H9 (cell line): ENCODE data around the gene RBMS3. TPM values are rescaled to one million over a fixed set of nuclear protein-coding genes. Genes with fewer than 3 reads are reported as not detected.

ENCODE experiments used
- DNase-seq: peaks from one replicate; pipeline ENCODE4 v3.0.0-alpha.2; 2017
- H2AFZ ChIP-seq: one replicate; pipeline ENCODE4 v1.6.1; 2013; ENCODE audit warnings: mild to moderate bottlenecking, low read length, control low read depth, moderate library complexity
- H2AK5ac ChIP-seq: 2 replicates; pipeline ENCODE4 v1.6.1; 2013; ENCODE audit warnings: low read length, control low read depth, mixed read lengths; ENCODE audit not compliant: insufficient read length
- H2BK120ac ChIP-seq: one replicate; pipeline ENCODE4 v1.6.1; 2013; ENCODE audit warnings: low read depth, mild to moderate bottlenecking, low read length, control low read depth, inconsistent platforms; ENCODE audit not compliant: poor library complexity, severe bottlenecking
- H2BK12ac ChIP-seq: 2 replicates; pipeline ENCODE4 v1.6.1; 2013; ENCODE audit warnings: low read length, control low read depth, mixed read lengths, low read depth; ENCODE audit not compliant: insufficient read length
- H2BK15ac ChIP-seq: 2 replicates; pipeline ENCODE4 v1.6.1; 2013; ENCODE audit warnings: low read depth, low read length, control low read depth
- H2BK20ac ChIP-seq: one replicate; pipeline ENCODE4 v1.6.1; 2013; ENCODE audit warnings: low read depth, mild to moderate bottlenecking, low read length, control low read depth, inconsistent platforms; ENCODE audit not compliant: poor library complexity, severe bottlenecking
- H2BK5ac ChIP-seq: 2 replicates; pipeline ENCODE4 v1.6.1; 2013; ENCODE audit warnings: low read length, control low read depth, mixed read lengths; ENCODE audit not compliant: insufficient read length
- H3K14ac ChIP-seq: 2 replicates; pipeline ENCODE4 v1.6.1; 2013; ENCODE audit warnings: low read length, control low read depth; ENCODE audit not compliant: insufficient read depth
- H3K18ac ChIP-seq: 2 replicates; pipeline ENCODE4 v1.6.1; 2013; ENCODE audit warnings: low read depth, mild to moderate bottlenecking, mixed read lengths, low read length, control low read depth; ENCODE audit not compliant: insufficient read length
- H3K23ac ChIP-seq: 2 replicates; pipeline ENCODE4 v1.6.1; 2013; ENCODE audit warnings: low read length, control low read depth, mixed read lengths, low read depth; ENCODE audit not compliant: insufficient read length
- H3K23me2 ChIP-seq: 2 replicates; pipeline ENCODE4 v1.6.1; 2013; ENCODE audit warnings: low read depth, mild to moderate bottlenecking, mixed read lengths, low read length, control low read depth; ENCODE audit not compliant: insufficient read length, poor library complexity, severe bottlenecking
- H3K27ac ChIP-seq: 2 replicates; pipeline ENCODE4 v1.5.1; 2013; ENCODE audit warnings: low read length, control low read depth, mixed read lengths, low read depth; ENCODE audit not compliant: insufficient read length
- H3K27me3 ChIP-seq: 2 replicates; pipeline ENCODE4 v1.6.1; 2013; ENCODE audit warnings: low read length, control low read depth, inconsistent platforms; ENCODE audit not compliant: insufficient read depth
- H3K4ac ChIP-seq: 2 replicates; pipeline ENCODE4 v1.6.1; 2013; ENCODE audit warnings: low read depth, mild to moderate bottlenecking, control low read depth, inconsistent platforms, low read length, moderate library complexity
- H3K4me1 ChIP-seq: 2 replicates; pipeline ENCODE4 v1.6.1; 2013; ENCODE audit warnings: low read length, control low read depth, inconsistent platforms; ENCODE audit not compliant: insufficient read depth
- H3K4me2 ChIP-seq: 2 replicates; pipeline ENCODE4 v1.6.1; 2013; ENCODE audit warnings: low read length, control low read depth, mixed read lengths; ENCODE audit not compliant: insufficient read length, insufficient read depth
- H3K56ac ChIP-seq: 2 replicates; pipeline ENCODE4 v1.6.1; 2013; ENCODE audit warnings: low read depth, mild to moderate bottlenecking, mixed read lengths, low read length, control low read depth; ENCODE audit not compliant: insufficient read length
- H3K79me1 ChIP-seq: 2 replicates; pipeline ENCODE4 v1.6.1; 2013; ENCODE audit warnings: low read depth, mild to moderate bottlenecking, moderate library complexity, low read length, control low read depth, inconsistent platforms; ENCODE audit not compliant: insufficient read depth, poor library complexity, severe bottlenecking
- H3K79me2 ChIP-seq: 2 replicates; pipeline ENCODE4 v1.6.1; 2013; ENCODE audit warnings: low read length, control low read depth, inconsistent platforms; ENCODE audit not compliant: insufficient read depth
- H3K9ac ChIP-seq: 2 replicates; pipeline ENCODE4 v1.6.1; 2013; ENCODE audit warnings: low read length, control low read depth, mixed read lengths; ENCODE audit not compliant: insufficient read length; ENCODE audit errors: extremely low read depth
- H3K9me3 ChIP-seq: one replicate; pipeline ENCODE4 v1.6.1; 2013; ENCODE audit warnings: low read depth, low read length, inconsistent platforms; ENCODE audit not compliant: control insufficient read depth
- H3T11ph ChIP-seq: one replicate; pipeline ENCODE4 v1.6.1; 2013; ENCODE audit warnings: mild to moderate bottlenecking, low read length, control low read depth, inconsistent platforms
- H4K20me1 ChIP-seq: one replicate; pipeline ENCODE4 v1.6.1; 2013; ENCODE audit not compliant: control insufficient read depth, insufficient read length, insufficient read depth
- H4K5ac ChIP-seq: 2 replicates; pipeline ENCODE4 v1.6.1; 2013; ENCODE audit warnings: low read depth, mild to moderate bottlenecking, mixed read lengths, low read length, control low read depth; ENCODE audit not compliant: insufficient read length
- H4K8ac ChIP-seq: replicated peaks from 2 replicates; pipeline ENCODE4 v1.6.1; 2013; ENCODE audit warnings: low read length, control low read depth, mixed read lengths, low read depth; ENCODE audit not compliant: insufficient read length
- H4K91ac ChIP-seq: 2 replicates; pipeline ENCODE4 v1.6.1; 2013; ENCODE audit warnings: low read depth, mild to moderate bottlenecking, moderate library complexity, mixed read lengths, low read length, control low read depth; ENCODE audit not compliant: insufficient read length
- H3K27ac Mint-ChIP-seq, 3 experiments: 2 replicates in 2 of 3; 3 replicates in 1 of 3; pipeline ENCODE4 v1.8.0; 2020 to 2021; ENCODE audit warnings: mixed read lengths in 3 of 3, mild to moderate bottlenecking in 1 of 3, moderate library complexity in 1 of 3
- H3K27me3 Mint-ChIP-seq: 2 replicates; pipeline ENCODE4 v1.8.0; 2021; ENCODE audit warnings: low read depth, mild to moderate bottlenecking, moderate library complexity, mixed read lengths
- H3K36me3 Mint-ChIP-seq, 3 experiments: 2 replicates in 2 of 3; 3 replicates in 1 of 3; pipeline ENCODE4 v1.8.0; 2020 to 2021; ENCODE audit warnings: low read depth in 3 of 3, mixed read lengths in 3 of 3; ENCODE audit not compliant: insufficient read depth in 1 of 3
- H3K4me1 Mint-ChIP-seq, 2 experiments: 2 replicates each; pipeline ENCODE4 v1.8.0; 2020; ENCODE audit warnings: mixed read lengths in 2 of 2
- H3K4me3 Mint-ChIP-seq, 2 experiments: 2 replicates in 1 of 2; 3 replicates in 1 of 2; pipeline ENCODE4 v1.8.0; 2020 to 2021; ENCODE audit warnings: mild to moderate bottlenecking in 2 of 2, mixed read lengths in 2 of 2, moderate library complexity in 1 of 2
- H3K9me3 Mint-ChIP-seq, 2 experiments: 2 replicates in 1 of 2; 3 replicates in 1 of 2; pipeline ENCODE4 v1.8.0; 2020; ENCODE audit warnings: mild to moderate bottlenecking in 2 of 2, mixed read lengths in 2 of 2, moderate library complexity in 1 of 2
- CTCF ChIP-seq: fragments of 200-600 bp; sonication (generic); conservative IDR thresholded peaks from 3 replicates; pipeline ENCODE4 v1.8.0; 2021; ENCODE audit warnings: antibody characterized with exemption, mild to moderate bottlenecking
- WGBS: extraction: QIAGEN DNeasy Blood & Tissue Kit; methylation state at CpG from one replicate; pipeline ENCODE4 v1.1.7; 2013; ENCODE audit warnings: missing lambda C conversion rate, low lambda C conversion rate, mixed read lengths; ENCODE audit not compliant: insufficient read length; ENCODE audit errors: extremely low coverage; 5-methylcytosine and 5-hydroxymethylcytosine counted together
- total RNA-seq: library from RNA; stranded (reverse); gene quantifications from 2 replicates; pipeline ENCODE4 v1.2.1, GENCODE V29; 2021

The RBMS3 gene
- total RNA-seq, 1 experiment from 2014 or later: 8.1 TPM

DNA sequence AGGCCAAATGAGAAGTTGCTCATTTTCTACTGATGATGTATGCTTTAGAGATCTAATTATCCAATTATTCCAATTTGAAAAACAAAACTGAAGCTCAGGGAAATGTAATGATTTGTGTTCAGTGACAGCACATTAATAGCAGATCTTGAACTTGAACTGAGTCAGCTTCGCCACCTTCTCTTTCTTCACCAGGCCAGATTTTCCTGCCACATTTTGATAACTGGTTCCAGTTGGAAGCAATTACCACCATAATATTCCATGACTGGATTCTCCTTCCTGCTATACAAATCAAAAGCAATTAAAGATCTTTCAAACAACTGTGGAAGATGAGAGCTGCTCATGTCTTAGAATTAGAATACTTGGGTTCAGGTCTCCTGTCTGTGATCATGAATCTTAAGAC lies 334.1 kb downstream of the RBMS3 start:
- Histone ChIP-seq H3K23me2 (no peaks in the 10 kb centered on the region), H3T11ph (no peak overlapping the region), H2BK5ac (no peak overlapping the region), H4K8ac (no peak overlapping the region), H4K91ac (no peak overlapping the region), H3K27me3 (no peaks in the 10 kb centered on the region), H3K27ac (no peak overlapping the region), H2BK20ac (no peak overlapping the region), H4K20me1 (no peaks in the 10 kb centered on the region), H2BK120ac (no peak overlapping the region), H3K9me3 (no peaks in the 10 kb centered on the region), H3K4me1 (no peaks in the 10 kb centered on the region), H3K18ac (no peak overlapping the region), H3K4ac (no peak overlapping the region), H3K56ac (no peak overlapping the region), H2BK12ac (no peak overlapping the region), H3K23ac (no peak overlapping the region), H2AK5ac (no peak overlapping the region), H3K14ac (no peak overlapping the region), H3K4me2 (no peak overlapping the region), H2BK15ac (no peak overlapping the region), H3K79me2 (no peaks in the 10 kb centered on the region), H4K5ac (no peak overlapping the region), H3K9ac (no peak overlapping the region), H2AFZ (no peak overlapping the region), H3K79me1 (no peaks in the 10 kb centered on the region)
- Mint-ChIP-seq H3K4me3 (no peak overlapping the region), H3K9me3 (no peaks in the 10 kb centered on the region), H3K4me1 (peaks cover 0 to 10% of the 10 kb centered on the region in 2 experiments; a peak in 2 of 4 replicates), H3K27me3 (no peaks in the 10 kb centered on the region), H3K36me3 (no peaks in the 10 kb centered on the region), H3K27ac (no peak overlapping the region)
- no peak for TF ChIP-seq CTCF
- no CpG with 5 or more reads among the region's 1 CpG for WGBS
- no peak for DNase-seq
